Mammary epithelial cell (primary cell): ENCODE results near the gene EYS.
"Not testable (repeated sequence)": the region's sequence is repeated elsewhere in the genome, so short reads cannot be mapped to it uniquely, and the experiment has no call there.

ENCODE experiments used
- CTCF ChIP-seq, 2 donors: IDR thresholded peaks in 1 of 2; conservative IDR thresholded peaks in 1 of 2; 2 replicates each; pipeline ENCODE4 v1.5.1; 2011 to 2012; ENCODE audit warnings: inconsistent platforms in 2 of 2, low read length in 2 of 2, mild to moderate bottlenecking in 2 of 2, control low read depth in 1 of 2, low read depth in 1 of 2; ENCODE audit not compliant: insufficient read depth in 1 of 2; ENCODE audit errors: extremely low read depth in 1 of 2
- EZH2 ChIP-seq: IDR thresholded peaks from 2 replicates; pipeline ENCODE4 v1.6.1; 2012; ENCODE audit warnings: low read length, inconsistent platforms, borderline replicate concordance

GRCh38 chr6:63953336-63954021 is 1753.5 kb downstream of the EYS start:
- TF ChIP-seq EZH2; CTCF (conservative IDR thresholded peaks at IDR 0.05 in 1 of 2, IDR thresholded peaks at IDR 0.05 in 1 of 2; ENCODE audit: extremely low read depth in 1 of 2, insufficient read depth in 1 of 2, low read depth in 1 of 2, low read length in 2 of 2): not testable (repeated sequence)
